NCI-H2081 treated with DMSO at 0.1 percent for 48 hours (cell line): ENCODE measurements around the gene RPL22L1.
"Not testable (repeated sequence)": the region's sequence is repeated elsewhere in the genome, so short reads cannot be mapped to it uniquely, and the experiment has no call there.

Experiments used
- DNase-seq: peaks from one replicate; lab custom pipeline; 2025; lab: John Stamatoyannopoulos, UW

RPL22L1 gene

GRCh38 chr3:170869645-170870593 is at the start of gene RPL22L1:
Gene RPL22L1, minus strand, starts transcription at chr3:170870195. Its CDS starts 28 bp downstream, at chr3:170870167.
- no peak for DNase-seq

GRCh38 chr3:170918715-170919114 is 48.7 kb upstream of the RPL22L1 start:
- no peak for DNase-seq

- no peak for DNase-seq
These were observed 44.7 kb upstream of the RPL22L1 start for GRCh38 chr3:170914690-170915089.

GRCh38 chr3:170914212-170914611 is 44.2 kb upstream of the RPL22L1 start:
- no peak for DNase-seq

- DNase-seq = no peak
These were observed 41.1 kb upstream of the RPL22L1 start for GRCh38 chr3:170911051-170911450.

GRCh38 chr3:170910542-170910941 is 40.5 kb upstream of the RPL22L1 start:
- DNase-seq = no peak

GRCh38 chr3:170909129-170909903 is 39.3 kb upstream of the RPL22L1 start:
- DNase-seq = no peak

GRCh38 chr3:170908235-170909116 is 38.5 kb upstream of the RPL22L1 start, which contains the start of gene EIF5A2:
Gene EIF5A2, minus strand, starts transcription at chr3:170908637. Its CDS starts 831 bp downstream, at chr3:170907806.
- DNase-seq = peak; percentile 94

GRCh38 chr3:170907637-170908234 is 37.7 kb upstream of the RPL22L1 start:
- no peak for DNase-seq

GRCh38 chr3:170905862-170906261 is 35.9 kb upstream of the RPL22L1 start:
- DNase-seq = no peak

- DNase-seq = no peak
These were observed 33.1 kb upstream of the RPL22L1 start for GRCh38 chr3:170903123-170903522.

- DNase-seq = no peak
These were observed 29.5 kb upstream of the RPL22L1 start for GRCh38 chr3:170899455-170899854.

- no peak for DNase-seq
These were observed 28.0 kb upstream of the RPL22L1 start for GRCh38 chr3:170897978-170898377.

- DNase-seq = not testable (repeated sequence)
These were observed 27.2 kb upstream of the RPL22L1 start for GRCh38 chr3:170897199-170897598.

- DNase-seq = no peak
These were observed 26.8 kb upstream of the RPL22L1 start for GRCh38 chr3:170896781-170897180.

- DNase-seq = not testable (repeated sequence)
These were observed 26.3 kb upstream of the RPL22L1 start for GRCh38 chr3:170896333-170896732.

GRCh38 chr3:170893895-170894294 is 23.9 kb upstream of the RPL22L1 start:
- no peak for DNase-seq

GRCh38 chr3:170889630-170890029 is 19.6 kb upstream of the RPL22L1 start:
- no peak for DNase-seq

- DNase-seq = no peak
These were observed 19.1 kb upstream of the RPL22L1 start for GRCh38 chr3:170889132-170889531.

- DNase-seq = not testable (repeated sequence)
These were observed 14.3 kb upstream of the RPL22L1 start for GRCh38 chr3:170884109-170884930.
